Stimulated activated CD8-positive, alpha-beta memory T cell treated with anti-CD3 and anti-CD28 coated beads, Interleukin-4, amount 100 ng/mL, for 4 hours (primary cell): ENCODE results near the gene BTNL2.
A peak's percentile ranks its signal among the peaks of the same experiment; 100 is the strongest.

Experiments used
- DNase-seq, 2 donors: peaks; one replicate each; pipeline ENCODE4 v3.0.0-alpha.2; 2020; ENCODE audit warnings: low read depth in 2 of 2, low spot score in 1 of 2

The BTNL2 gene

GRCh38 chr6:32415521-32416019 lies 8.6 kb upstream of the BTNL2 start:
- peak; percentile 43 to 68 for DNase-seq

DNA sequence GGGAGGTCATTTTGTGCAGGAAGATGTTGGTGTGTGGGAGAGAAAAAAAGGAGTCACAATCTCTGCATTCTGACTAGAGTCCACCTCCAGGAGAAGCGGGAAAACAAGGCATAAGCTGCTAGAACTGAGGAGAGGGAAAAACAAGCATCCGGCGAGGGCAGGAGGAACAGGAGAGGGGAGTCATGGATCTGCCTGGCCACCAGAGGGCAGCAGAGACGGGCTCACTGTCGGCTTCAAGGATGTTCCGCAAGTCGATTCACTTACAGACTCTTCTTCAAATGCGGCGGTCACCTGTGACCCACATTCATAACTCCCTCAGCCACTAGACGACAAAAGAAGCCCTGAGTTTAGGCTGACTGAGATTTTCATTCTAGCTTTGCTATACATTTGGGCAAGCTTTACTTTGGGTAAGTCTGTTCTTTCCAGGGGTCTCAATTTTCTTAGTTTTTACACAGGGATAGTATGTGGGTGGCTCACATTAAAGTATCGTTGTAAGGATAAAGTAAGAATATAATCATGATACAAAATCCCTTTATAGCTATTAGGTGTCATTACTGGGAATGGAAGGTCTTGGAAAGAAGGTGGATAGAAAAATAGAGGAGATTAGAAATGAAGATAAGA lies 6.6 kb upstream of the BTNL2 start:
- peak; percentile 70 to 73 for DNase-seq

GRCh38 chr6:32411566-32412327 lies 4.8 kb upstream of the BTNL2 start:
- no peak for DNase-seq

- no peak for DNase-seq
Measured at GRCh38 chr6:32410906-32411305, 3.9 kb upstream of the BTNL2 start.

GRCh38 chr6:32406197-32406596 lies 784 bp downstream of the BTNL2 start:
- DNase-seq = no peak

GRCh38 chr6:32405656-32406055 lies 1.3 kb downstream of the BTNL2 start:
- DNase-seq = no peak

DNA sequence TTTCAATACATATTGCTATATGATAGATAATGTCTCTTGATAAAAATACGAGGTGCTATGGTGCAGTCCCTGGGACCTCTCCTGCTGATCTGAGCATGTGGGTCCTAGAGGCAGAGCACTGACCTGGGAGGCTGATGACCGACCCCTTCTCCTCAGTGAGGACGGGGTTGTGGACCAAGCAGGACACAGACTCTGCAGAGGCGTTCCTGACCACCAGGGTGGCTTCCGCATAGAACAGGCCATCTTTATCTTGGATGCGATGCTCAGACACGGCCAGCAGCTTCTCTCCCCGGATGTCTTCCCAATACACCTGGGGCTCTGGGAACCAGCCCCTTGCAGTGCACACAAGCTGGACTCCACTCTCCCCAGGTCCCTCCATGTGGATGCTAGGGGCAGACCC lies 4.2 kb downstream of the BTNL2 start:
- no peak for DNase-seq

- no peak for DNase-seq
Measured at GRCh38 chr6:32401284-32401963, 5.6 kb downstream of the BTNL2 start.

- DNase-seq = no peak
Measured at GRCh38 chr6:32397252-32397920, 9.6 kb downstream of the BTNL2 start.

- DNase-seq = no peak
Measured at GRCh38 chr6:32396028-32396427, 11.0 kb downstream of the BTNL2 start.

GRCh38 chr6:32393665-32394420 lies 13.1 kb downstream of the BTNL2 start:
- DNase-seq = no peak

- DNase-seq = no peak
Measured at GRCh38 chr6:32391505-32391904, 15.5 kb downstream of the BTNL2 start.

- no peak for DNase-seq
Measured at GRCh38 chr6:32387589-32388340, 19.2 kb downstream of the BTNL2 start.

DNA sequence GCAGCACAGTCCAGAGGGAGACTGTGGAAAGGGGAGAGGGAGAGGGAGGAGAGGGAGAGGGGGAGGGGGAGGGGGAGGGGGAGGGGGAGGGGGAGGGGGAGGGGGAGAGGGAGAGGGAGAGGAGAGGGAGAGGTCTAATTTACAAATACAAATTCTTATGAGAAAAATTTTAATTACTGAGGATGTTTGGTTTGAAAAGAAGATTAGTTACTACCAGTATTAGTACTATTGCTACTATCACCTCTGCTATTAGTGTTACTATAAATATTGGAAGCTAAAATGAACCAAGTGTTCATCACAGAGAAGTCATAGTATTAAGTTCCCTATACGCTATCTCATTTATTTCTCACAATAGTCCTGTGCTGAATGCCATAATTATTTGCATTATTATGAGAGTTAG lies 20.9 kb downstream of the BTNL2 start:
- DNase-seq = no peak

- no peak for DNase-seq
Measured at GRCh38 chr6:32382757-32383420, 24.1 kb downstream of the BTNL2 start.

GRCh38 chr6:32379545-32379944 lies 27.4 kb downstream of the BTNL2 start:
- DNase-seq = no peak

DNA sequence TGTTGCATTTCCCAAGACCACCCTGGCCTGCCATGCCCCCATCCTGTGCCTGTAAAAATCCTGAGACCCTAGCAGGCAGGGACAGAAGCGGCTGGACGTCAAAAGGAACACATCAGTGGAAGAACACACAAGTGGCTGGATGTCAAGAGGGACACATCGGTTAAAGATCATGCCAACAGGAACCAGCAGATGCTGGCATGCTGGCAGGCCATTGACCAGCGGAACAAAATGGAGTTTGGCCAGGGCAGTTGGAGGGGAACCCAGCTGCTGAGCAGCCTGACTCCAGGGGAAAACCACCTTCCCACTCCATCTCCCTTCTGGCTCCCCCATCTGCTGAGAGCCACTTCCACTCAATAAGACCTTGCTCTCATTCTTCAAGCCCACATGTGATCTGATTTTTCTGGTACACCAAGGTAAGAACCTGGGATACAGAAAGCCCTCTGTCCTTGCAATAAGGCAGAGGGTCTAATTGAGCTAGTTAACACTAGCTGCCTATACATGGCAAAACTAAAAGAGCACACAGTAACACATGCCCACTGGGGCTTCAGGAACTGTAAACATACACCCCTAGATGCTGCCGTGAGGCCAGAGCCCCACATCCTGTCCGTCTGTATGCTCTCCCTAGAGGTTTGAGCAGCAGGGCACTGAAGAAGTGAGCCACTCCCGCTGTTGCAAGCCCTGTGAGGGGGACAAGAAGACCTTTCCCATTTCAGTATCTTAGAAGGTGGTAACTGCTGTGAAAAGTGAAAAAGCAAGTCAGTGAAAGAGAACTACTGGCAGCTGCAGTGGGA lies 31.0 kb downstream of the BTNL2 start:
- no peak for DNase-seq

- DNase-seq = no peak
Measured at GRCh38 chr6:32371803-32372202, 35.2 kb downstream of the BTNL2 start, which contains the start of gene TSBP1. Gene TSBP1 (minus strand): TSS chr6:32371903. CDS start chr6:32371706, 197 bp downstream.

DNA sequence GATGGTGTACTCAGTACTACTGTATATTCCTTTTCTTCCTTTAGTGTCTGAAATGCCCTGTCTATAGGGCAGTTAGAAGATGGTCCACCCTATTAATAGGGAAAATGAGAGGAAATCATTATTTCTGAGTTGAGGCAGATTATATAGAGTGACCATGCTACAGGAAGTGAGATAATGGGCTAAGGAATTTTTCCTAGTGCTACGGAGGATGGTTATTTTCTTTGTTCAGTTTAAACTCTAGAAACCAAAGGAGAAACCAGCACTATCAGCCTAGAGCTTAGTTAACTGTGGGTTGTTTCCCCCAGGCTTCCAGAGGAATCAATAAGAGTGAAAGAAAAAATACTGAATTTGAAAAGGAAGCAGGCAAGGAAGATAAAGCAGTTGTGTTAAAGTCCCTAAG lies 35.8 kb downstream of the BTNL2 start:
- no peak for DNase-seq
